Gastrocnemius medialis (tissue), 4 donors: ENCODE data around the gene LCN15.

ENCODE experiments used
- CTCF ChIP-seq, 5 experiments: fragments of 450-650 bp in 3 of 5; fragments of 200-600 bp in 2 of 5; sonication (generic) in 2 of 5; IDR thresholded peaks in 4 of 5; conservative IDR thresholded peaks in 1 of 5; 1 replicate in 4 of 5; 2 replicates in 1 of 5; pipeline ENCODE4 v1.5.1; 2016 to 2019; ENCODE audit warnings: antibody characterized with exemption in 5 of 5, mild to moderate bottlenecking in 3 of 5, moderate library complexity in 3 of 5
- POLR2A ChIP-seq, 2 donors: fragments of 450-650 bp; IDR thresholded peaks; one replicate each; pipeline ENCODE4 v1.6.1; 2017; ENCODE audit warnings: antibody characterized with exemption in 2 of 2, mild to moderate bottlenecking in 2 of 2, moderate library complexity in 2 of 2

GRCh38 chr9:136796238-136796774, 32.0 kb upstream of the LCN15 start, which contains the start of gene CCDC183:
- TF ChIP-seq CTCF (IDR thresholded peaks at IDR 0.05 in 4 of 5, conservative IDR thresholded peaks at IDR 0.05 in 1 of 5) (no peak), POLR2A (IDR thresholded peaks at IDR 0.05) (no peak)
